Parathyroid adenoma (tissue), 2 donors: ENCODE measurements around the gene MND1.
A peak's percentile ranks its signal among the peaks of the same experiment; 100 is the strongest.
"Not testable (repeated sequence)": the region's sequence is repeated elsewhere in the genome, so short reads cannot be mapped to it uniquely, and the experiment has no call there.

ENCODE experiments used
- H2AFZ ChIP-seq: fragments of 300-600 bp; sonication (generic); one replicate; pipeline ENCODE4 v1.7.0; 2017; ENCODE audit warnings: antibody characterized with exemption, mild to moderate bottlenecking
- H3K27ac ChIP-seq: fragments of 300-600 bp; sonication (generic); one replicate; pipeline ENCODE4 v1.7.0; 2017
- H3K27me3 ChIP-seq: fragments of 300-600 bp; sonication (generic); one replicate; pipeline ENCODE4 v1.7.0; 2017; ENCODE audit warnings: low read length; ENCODE audit not compliant: control insufficient read depth, insufficient read depth
- H3K36me3 ChIP-seq: fragments of 300-600 bp; sonication (generic); one replicate; pipeline ENCODE4 v1.7.0; 2017; ENCODE audit warnings: low read length; ENCODE audit not compliant: control insufficient read depth, insufficient read depth
- H3K4me1 ChIP-seq: fragments of 300-600 bp; sonication (generic); one replicate; pipeline ENCODE4 v1.7.0; 2017; ENCODE audit warnings: control low read depth
- H3K4me2 ChIP-seq: fragments of 300-600 bp; sonication (generic); one replicate; pipeline ENCODE4 v1.7.0; 2017; ENCODE audit warnings: low read length
- H3K4me3 ChIP-seq: fragments of 300-600 bp; sonication (generic); one replicate; pipeline ENCODE4 v1.7.0; 2017; ENCODE audit warnings: low read depth, low read length
- H3K79me2 ChIP-seq: fragments of 300-600 bp; sonication (generic); one replicate; pipeline ENCODE4 v1.7.0; 2017; ENCODE audit warnings: control low read depth
- H3K9ac ChIP-seq: fragments of 300-600 bp; sonication (generic); one replicate; pipeline ENCODE4 v1.7.0; 2017; ENCODE audit warnings: mild to moderate bottlenecking
- H3K9me3 ChIP-seq: fragments of 300-600 bp; sonication (generic); one replicate; pipeline ENCODE4 v1.7.0; 2017; ENCODE audit warnings: low read length; ENCODE audit not compliant: control insufficient read depth
- CTCF ChIP-seq: fragments of 300-600 bp; sonication (generic); IDR thresholded peaks from one replicate; pipeline ENCODE4 v1.7.0; 2017; ENCODE audit warnings: antibody characterized with exemption, mild to moderate bottlenecking
- donor health status: primary hyperparathyroidism.

The MND1 gene

DNA sequence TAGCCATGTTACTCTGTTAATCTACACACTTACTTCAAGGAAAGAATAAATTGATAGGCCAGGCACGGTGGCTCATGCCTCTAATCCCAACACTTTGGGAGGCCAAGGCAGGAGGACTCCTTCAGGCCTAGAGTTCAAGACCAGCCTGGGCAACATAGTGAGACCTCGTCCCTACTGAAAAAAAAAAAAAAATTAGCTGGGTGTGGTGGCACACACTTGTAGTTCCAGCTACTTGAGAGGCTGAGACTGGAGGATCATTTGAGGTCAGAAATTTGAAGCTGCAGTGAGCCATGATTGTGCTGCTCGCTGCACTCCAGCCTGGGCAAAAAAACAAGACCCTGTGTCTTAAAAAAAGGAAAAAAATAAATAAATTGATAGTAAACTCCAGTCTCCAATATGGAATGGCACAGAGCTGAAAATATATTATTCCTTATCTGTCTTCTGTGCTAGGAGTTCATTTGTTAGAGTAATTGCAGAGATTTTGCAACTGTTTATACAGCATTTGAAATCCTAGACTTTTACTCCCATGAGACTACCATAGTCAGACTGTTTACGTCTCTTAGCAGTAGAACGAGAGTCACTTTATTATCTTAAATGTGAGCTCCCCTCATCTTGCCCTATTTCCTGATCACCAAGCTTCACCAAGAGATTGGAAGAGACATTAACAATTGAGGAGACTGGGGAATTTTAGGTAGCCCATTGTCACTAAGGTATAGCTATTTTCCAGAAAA is 102.9 kb downstream of the MND1 start:
- H3K4me1 ChIP-seq, result no peaks in the 10 kb centered on the region
- no peak overlapping the region for H3K4me3 ChIP-seq
- no peaks in the 10 kb centered on the region for H3K9me3 ChIP-seq
- H3K27ac ChIP-seq, result no peak overlapping the region
- TF ChIP-seq CTCF, result no peak
- H3K9ac ChIP-seq, result no peak overlapping the region
- no peaks in the 10 kb centered on the region for H3K79me2 ChIP-seq
- no peaks in the 10 kb centered on the region for H3K27me3 ChIP-seq
- no peaks in the 10 kb centered on the region for H3K36me3 ChIP-seq
- no peak overlapping the region for H2AFZ ChIP-seq
- H3K4me2 ChIP-seq, result peak overlapping the region; percentile 53

DNA sequence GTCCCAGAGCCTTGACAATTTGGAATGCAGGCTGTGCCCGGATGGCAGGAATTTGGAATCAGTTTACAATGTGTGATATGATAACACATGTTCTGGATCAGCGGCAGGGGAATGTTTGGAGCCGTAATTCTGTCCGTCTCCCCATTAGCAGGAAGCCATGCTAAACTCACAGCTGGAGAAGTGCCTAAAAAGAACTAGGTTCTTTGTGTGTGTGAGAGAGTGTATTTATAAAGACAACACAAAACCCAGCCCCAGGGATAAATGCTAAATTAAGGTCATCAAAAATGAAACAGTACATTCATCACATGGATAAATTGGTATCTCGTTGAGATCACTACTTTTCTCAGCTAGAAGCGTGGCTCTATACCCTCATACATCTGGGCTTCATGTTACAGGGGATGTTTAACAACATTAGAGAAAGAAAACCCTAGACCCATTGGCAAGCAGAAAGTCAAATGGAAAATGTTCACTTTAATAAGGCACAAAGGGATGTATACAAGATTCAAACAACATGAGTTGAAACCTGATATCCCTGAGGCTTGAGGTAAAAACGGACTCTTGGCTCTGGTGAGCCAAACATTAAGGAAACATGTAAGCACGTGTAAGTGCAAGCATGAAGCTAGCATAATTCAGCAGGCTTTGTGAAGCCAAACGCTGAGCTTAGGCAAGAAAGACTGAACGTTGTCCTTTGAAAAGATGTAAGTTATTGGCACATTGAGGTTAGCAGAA is 103.7 kb downstream of the MND1 start:
- Histone ChIP-seq H3K4me3 (no peak overlapping the region), H3K9ac (no peak overlapping the region), H3K36me3 (no peaks in the 10 kb centered on the region), H3K27me3 (no peaks in the 10 kb centered on the region), H3K9me3 (no peaks in the 10 kb centered on the region), H3K4me1 (no peaks in the 10 kb centered on the region), H2AFZ (no peak overlapping the region), H3K27ac (no peak overlapping the region), H3K4me2 (peak overlapping the region; percentile 53), H3K79me2 (no peaks in the 10 kb centered on the region)
- TF ChIP-seq CTCF, result no peak

DNA sequence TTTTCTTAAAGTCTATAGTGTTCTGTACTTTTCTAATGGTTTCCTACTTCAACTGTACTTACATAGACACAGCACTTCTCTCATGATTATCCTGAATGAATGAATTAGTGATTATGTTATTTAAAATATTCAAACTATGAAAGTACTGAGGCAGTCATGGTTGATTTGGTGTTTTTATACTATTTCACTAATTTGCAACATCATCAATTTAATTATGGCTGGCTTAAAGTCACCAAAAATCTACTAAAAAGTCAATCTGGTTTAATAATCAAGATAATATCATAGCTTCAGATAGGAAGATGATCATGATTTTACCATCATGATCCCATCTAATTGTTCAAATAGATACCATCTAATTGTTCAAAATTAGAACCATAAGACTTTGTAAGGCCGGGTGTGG is 104.8 kb downstream of the MND1 start:
- no peaks in the 10 kb centered on the region for H3K27me3 ChIP-seq
- no peak overlapping the region for H3K4me2 ChIP-seq
- H3K9me3 ChIP-seq, result no peaks in the 10 kb centered on the region
- H3K36me3 ChIP-seq, result no peaks in the 10 kb centered on the region
- H3K27ac ChIP-seq, result no peak overlapping the region
- H3K4me1 ChIP-seq, result no peaks in the 10 kb centered on the region
- H2AFZ ChIP-seq, result no peak overlapping the region
- H3K79me2 ChIP-seq, result no peaks in the 10 kb centered on the region
- no peak for TF ChIP-seq CTCF
- H3K9ac ChIP-seq, result no peak overlapping the region
- no peak overlapping the region for H3K4me3 ChIP-seq

DNA sequence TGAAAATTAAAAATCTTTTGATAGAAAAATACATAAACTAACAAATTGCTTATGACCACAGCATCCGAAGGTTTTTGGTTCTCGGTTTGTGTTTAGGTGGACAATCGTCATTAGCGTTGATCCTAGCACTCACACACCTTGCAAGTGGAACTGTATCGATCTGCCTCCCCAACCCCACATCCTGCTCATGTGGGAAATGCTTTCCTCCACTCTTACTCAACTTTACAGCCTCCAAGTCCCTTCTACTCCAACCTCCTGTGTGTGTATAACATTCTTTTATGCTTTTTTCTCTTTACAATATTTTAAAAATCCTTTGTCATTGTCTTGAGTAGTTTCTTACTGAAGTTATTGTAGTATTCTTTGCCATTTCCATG is 106.0 kb downstream of the MND1 start:
- no peak overlapping the region for H3K9ac ChIP-seq
- H3K27ac ChIP-seq, result no peak overlapping the region
- no peak overlapping the region for H3K4me2 ChIP-seq
- H3K36me3 ChIP-seq, result no peaks in the 10 kb centered on the region
- no peak overlapping the region for H2AFZ ChIP-seq
- no peaks in the 10 kb centered on the region for H3K9me3 ChIP-seq
- H3K4me3 ChIP-seq, result no peak overlapping the region
- H3K27me3 ChIP-seq, result no peaks in the 10 kb centered on the region
- no peak for TF ChIP-seq CTCF
- no peaks in the 10 kb centered on the region for H3K4me1 ChIP-seq
- no peaks in the 10 kb centered on the region for H3K79me2 ChIP-seq

GRCh38 chr4:153451145-153451544 is 106.7 kb downstream of the MND1 start:
- H3K79me2 ChIP-seq, H3K9ac ChIP-seq, H3K36me3 ChIP-seq, H3K9me3 ChIP-seq, H3K4me2 ChIP-seq, H3K27me3 ChIP-seq, H3K4me1 ChIP-seq, H3K4me3 ChIP-seq, H3K27ac ChIP-seq, H2AFZ ChIP-seq: not testable (repeated sequence)
